Keratinocyte (primary cell): ENCODE data around the gene DNAH11.

Experiments
- EZH2 ChIP-seq: IDR thresholded peaks from one replicate; pipeline ENCODE4 v1.6.1; 2012; ENCODE audit warnings: inconsistent platforms, mild to moderate bottlenecking, low read length, moderate library complexity
- TF ChIP-seq, protein P1 (sequence below), 3 experiments: IDR thresholded peaks in 1 of 3; conservative IDR thresholded peaks in 1 of 3; optimal IDR thresholded peaks in 1 of 3; 2 replicates in 2 of 3; 3 replicates in 1 of 3; pipeline versions ENCODE3 to v1.5.1; 2011; ENCODE audit warnings: low read length in 3 of 3, mild to moderate bottlenecking in 3 of 3, moderate library complexity in 2 of 3, control low read depth in 1 of 3, inconsistent platforms in 1 of 3; ENCODE audit not compliant: insufficient read depth in 2 of 3; ENCODE audit errors: extremely low read depth in 1 of 3

DNA sequence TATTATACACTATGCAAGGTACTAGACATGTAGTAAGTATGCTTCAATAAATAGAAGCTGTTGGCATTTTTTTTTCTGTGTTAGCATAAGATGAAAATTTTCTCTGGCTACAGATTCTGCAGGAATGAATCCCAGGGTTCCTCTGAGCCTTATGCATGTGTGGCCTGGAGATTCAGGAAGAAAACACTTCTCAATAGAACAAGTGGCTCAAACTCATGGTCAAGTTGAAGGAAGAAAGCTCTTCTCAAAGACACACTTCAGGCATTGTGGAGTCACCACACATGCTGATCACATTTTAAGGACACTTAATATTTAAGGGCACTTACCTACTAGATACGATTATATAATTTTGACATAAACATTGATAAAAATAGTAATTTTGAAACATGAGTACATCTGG is 19.5 kb downstream of the DNAH11 start:
- TF ChIP-seq, protein P1, sequence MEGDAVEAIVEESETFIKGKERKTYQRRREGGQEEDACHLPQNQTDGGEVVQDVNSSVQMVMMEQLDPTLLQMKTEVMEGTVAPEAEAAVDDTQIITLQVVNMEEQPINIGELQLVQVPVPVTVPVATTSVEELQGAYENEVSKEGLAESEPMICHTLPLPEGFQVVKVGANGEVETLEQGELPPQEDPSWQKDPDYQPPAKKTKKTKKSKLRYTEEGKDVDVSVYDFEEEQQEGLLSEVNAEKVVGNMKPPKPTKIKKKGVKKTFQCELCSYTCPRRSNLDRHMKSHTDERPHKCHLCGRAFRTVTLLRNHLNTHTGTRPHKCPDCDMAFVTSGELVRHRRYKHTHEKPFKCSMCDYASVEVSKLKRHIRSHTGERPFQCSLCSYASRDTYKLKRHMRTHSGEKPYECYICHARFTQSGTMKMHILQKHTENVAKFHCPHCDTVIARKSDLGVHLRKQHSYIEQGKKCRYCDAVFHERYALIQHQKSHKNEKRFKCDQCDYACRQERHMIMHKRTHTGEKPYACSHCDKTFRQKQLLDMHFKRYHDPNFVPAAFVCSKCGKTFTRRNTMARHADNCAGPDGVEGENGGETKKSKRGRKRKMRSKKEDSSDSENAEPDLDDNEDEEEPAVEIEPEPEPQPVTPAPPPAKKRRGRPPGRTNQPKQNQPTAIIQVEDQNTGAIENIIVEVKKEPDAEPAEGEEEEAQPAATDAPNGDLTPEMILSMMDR (optimal IDR thresholded peaks at IDR 0.05 in 1 of 3, IDR thresholded peaks at IDR 0.05 in 1 of 3, conservative IDR thresholded peaks at IDR 0.05 in 1 of 3; ENCODE audit: extremely low read depth in 1 of 3, insufficient read depth in 2 of 3, low read length in 3 of 3): no peak
- TF ChIP-seq EZH2: no peak
